ENCODE measurements around the gene CHRNA4. TPM values are rescaled to one million over a fixed set of nuclear protein-coding genes. Genes with fewer than 3 reads are reported as not detected.
"Not testable (repeated sequence)": the region's sequence is repeated elsewhere in the genome, so short reads cannot be mapped to it uniquely, and the experiment has no call there.

Gene CHRNA4
- total and polyA plus RNA-seq, 11 donors, result 0.06 to 1.5 (median 0.37) TPM; not detected in 5

DNA sequence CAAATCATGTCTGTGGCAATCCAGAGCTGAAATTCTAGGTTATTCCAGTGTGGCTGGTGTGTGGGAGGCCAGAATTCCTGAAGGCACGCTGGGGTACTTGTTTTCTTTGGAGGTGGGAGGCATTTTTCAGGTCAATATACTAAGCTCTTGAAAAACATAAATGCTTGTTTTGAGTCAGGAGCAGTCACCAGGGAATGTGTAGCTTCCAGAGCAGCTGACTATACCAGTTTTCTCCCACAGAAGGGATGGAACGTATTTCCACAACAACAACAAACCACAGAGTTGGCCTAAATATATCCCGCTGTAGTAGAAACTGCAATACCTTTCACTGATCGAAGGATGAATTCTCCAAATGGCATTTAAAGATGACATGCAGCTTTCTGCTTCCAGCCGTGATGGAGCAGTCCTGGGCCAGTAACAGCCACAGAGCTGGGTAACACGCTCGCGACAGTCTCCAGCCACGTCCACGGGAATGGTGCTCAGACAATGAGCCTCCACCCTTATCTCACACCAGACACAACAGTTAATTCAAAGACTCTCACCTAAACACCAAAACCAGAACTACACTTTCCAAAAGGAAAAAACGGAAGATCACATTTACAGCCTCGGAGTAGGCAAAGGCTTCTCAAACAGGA lies 23.2 kb downstream of the CHRNA4 start:
- no peak overlapping the region for H3K4me3 ChIP-seq
- 64 to 68% (median 65%) methylated on average over 12 of the region's 12 CpGs for WGBS, 4 donors
- intact Hi-C loops (cut with DNase I), result no loop called here
- no peak overlapping the region for H3K27ac ChIP-seq
- ATAC-seq (peak in 1 of 4 donors; percentile 33), DNase-seq (peak in 1 of 5 donors; percentile 18)
- TF ChIP-seq, protein P1, sequence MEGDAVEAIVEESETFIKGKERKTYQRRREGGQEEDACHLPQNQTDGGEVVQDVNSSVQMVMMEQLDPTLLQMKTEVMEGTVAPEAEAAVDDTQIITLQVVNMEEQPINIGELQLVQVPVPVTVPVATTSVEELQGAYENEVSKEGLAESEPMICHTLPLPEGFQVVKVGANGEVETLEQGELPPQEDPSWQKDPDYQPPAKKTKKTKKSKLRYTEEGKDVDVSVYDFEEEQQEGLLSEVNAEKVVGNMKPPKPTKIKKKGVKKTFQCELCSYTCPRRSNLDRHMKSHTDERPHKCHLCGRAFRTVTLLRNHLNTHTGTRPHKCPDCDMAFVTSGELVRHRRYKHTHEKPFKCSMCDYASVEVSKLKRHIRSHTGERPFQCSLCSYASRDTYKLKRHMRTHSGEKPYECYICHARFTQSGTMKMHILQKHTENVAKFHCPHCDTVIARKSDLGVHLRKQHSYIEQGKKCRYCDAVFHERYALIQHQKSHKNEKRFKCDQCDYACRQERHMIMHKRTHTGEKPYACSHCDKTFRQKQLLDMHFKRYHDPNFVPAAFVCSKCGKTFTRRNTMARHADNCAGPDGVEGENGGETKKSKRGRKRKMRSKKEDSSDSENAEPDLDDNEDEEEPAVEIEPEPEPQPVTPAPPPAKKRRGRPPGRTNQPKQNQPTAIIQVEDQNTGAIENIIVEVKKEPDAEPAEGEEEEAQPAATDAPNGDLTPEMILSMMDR (IDR thresholded peaks at IDR 0.05), result no peak
- no peaks in the 10 kb centered on the region for H3K4me1 ChIP-seq
- H3K9me3 ChIP-seq, result no peaks in the 10 kb centered on the region
- H3K36me3 ChIP-seq, result no peaks in the 10 kb centered on the region
- peaks cover 0 to 35% (median 8%) of the 10 kb centered on the region in 9 donors for H3K27me3 ChIP-seq

DNA sequence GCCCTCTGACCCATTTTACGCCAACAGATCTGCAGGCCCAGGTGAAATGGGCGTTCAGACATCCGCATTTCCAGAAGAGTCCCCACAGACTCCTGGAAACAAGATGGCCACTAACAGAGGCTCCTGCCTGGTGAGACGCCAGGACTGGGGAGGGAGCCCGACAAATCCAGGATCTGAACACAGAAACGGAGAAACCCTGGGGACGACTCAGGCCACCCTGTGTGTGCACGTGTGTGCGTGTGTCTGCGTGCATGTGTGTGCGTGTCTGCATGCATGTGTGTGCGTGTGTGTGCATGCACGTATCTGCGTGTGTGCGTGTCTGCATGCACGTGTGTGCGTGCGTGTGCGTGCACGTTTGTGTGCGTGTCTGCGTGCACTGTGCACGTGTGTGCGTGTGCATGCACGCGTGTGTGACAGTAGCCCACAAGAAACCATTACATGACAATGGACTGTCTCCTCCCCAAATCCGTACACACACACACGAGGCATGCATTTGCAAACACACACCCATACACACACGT lies 24.9 kb downstream of the CHRNA4 start:
- Histone ChIP-seq H3K27ac (no peak overlapping the region), H3K4me1 (no peaks in the 10 kb centered on the region), H3K4me3 (no peak overlapping the region), H3K27me3 (peaks cover 0 to 38% (median 8%) of the 10 kb centered on the region in 9 donors), H3K36me3 (no peaks in the 10 kb centered on the region), H3K9me3 (no peaks in the 10 kb centered on the region)
- DNase-seq (peak in 1 of 5 donors; percentile 12), ATAC-seq (no peak)
- TF ChIP-seq, protein P1 (IDR thresholded peaks at IDR 0.05), result no peak
- TF ChIP-seq POLR2A (IDR thresholded peaks at IDR 0.05), result no peak
- WGBS, 4 donors, result 87 to 94% (median 91%) methylated on average over 29 of the region's 29 CpGs
- intact Hi-C loops (cut with DNase I), result no loop called here

DNA sequence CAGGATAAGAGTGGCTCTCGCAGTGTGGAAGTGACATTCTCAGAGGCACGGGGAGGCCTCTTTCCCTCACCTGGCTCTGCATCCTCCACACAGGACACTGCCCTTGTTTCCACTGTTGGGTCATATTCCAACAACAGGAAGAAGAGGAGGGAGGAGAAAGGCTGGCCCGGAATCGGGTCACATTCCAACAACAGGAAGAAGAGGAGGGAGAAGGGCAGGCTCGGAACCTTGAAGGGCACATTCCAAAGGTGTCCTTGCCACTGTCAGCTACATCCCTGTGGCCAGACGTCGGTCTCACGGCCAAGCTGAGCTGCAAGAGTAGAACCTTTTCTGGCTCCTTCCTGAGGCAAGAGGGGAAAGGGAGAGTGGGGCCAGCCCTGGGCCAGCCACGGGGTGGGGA lies 25.4 kb downstream of the CHRNA4 start:
- DNase-seq, result peak in 2 of 5 donors; percentile 15 to 46
- no peak for TF ChIP-seq POLR2A (IDR thresholded peaks at IDR 0.05)
- TF ChIP-seq, protein P1 (IDR thresholded peaks at IDR 0.05), result no peak
- Histone ChIP-seq H3K4me3 (no peak overlapping the region), H3K27ac (no peak overlapping the region), H3K9me3 (no peaks in the 10 kb centered on the region), H3K36me3 (no peaks in the 10 kb centered on the region), H3K27me3 (peaks cover 0 to 38% (median 8%) of the 10 kb centered on the region in 9 donors), H3K4me1 (no peaks in the 10 kb centered on the region)
- 35 to 54% (median 40%) methylated on average over 9 of the region's 9 CpGs for WGBS, 4 donors
- intact Hi-C loops (cut with DNase I), result no loop called here
- ATAC-seq, result no peak

DNA sequence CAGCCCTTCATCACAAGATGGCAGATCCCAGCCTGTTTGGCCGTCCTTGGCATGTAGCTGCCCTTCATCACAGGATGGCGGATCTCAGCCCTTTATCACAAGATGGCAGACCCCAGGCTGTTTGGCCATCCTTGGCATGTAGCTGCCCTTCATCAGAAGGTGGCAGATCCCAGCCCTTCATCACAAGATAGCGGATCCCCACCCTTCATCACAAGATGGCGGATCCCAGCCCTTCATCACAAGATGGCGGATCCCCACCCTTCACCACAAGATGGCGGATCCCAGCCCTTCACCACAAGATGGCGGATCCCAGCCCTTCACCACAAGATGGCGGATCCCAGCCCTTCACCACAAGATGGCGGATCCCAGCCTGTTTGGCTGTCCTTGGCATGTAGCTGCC lies 26.1 kb downstream of the CHRNA4 start:
- H3K27ac ChIP-seq; DNase-seq; ATAC-seq; H3K36me3 ChIP-seq; intact Hi-C loops (cut with DNase I); H3K9me3 ChIP-seq; H3K4me1 ChIP-seq; H3K4me3 ChIP-seq: not testable (repeated sequence)
- 74 to 96% (median 95%) methylated on average over 6 to 9 of the region's 9 CpGs for WGBS, 4 donors
- H3K27me3 ChIP-seq, result peaks cover 0 to 38% (median 8%) of the 10 kb centered on the region in 9 donors
